ENCODE measurements around the gene PCDHAC1. TPM values are rescaled to one million over a fixed set of nuclear protein-coding genes. Genes with fewer than 3 reads are reported as not detected.
"Not testable (repeated sequence)": the region's sequence is repeated elsewhere in the genome, so short reads cannot be mapped to it uniquely, and the experiment has no call there.

Gene PCDHAC1, protein sequence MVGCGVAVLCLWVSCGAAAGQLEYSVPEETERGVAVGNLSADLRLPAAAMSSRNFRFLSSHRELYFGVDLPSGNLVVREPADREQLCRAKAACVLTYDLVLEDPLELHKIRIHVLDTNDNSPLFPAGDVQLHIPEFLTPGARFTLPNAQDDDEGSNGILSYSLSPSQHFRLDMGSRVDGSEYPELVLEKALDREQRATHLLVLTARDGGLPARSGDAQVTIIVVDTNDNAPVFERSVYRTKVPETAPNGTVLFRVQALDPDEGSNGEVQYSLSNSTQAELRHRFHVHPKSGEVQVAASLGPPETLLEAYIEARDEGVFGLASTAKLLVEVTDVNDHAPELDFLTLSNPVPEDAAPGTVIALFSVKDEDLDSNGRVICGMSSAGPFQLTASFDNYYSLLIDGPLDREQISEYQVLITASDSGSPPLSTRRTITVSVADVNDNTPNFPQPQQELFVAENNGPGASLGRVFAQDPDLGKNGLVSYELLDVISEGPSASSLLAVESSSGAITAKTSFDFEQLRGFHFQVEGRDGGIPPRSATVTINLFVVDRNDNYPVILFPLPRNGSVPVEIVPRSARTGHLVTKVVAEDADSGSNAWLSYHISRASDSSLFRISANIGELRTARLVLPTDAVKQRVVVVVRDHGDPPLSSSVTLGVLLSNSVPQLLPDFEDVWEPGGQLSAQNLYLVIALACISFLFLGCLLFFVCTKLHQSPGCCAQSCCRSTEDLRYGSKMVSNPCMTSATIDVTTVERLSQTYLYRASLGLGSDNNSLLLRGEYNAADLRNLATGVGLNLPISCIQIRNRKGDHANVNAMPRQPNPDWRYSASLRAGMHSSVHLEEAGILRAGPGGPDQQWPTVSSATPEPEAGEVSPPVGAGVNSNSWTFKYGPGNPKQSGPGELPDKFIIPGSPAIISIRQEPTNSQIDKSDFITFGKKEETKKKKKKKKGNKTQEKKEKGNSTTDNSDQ
- polyA plus RNA-seq (ENCODE audit: insufficient read length in 12 of 12) = under 1 TPM in 10 of 12 donors, not detected in 2; 0.07 to 0.51 (median 0.16) TPM
- long read RNA-seq, donor 1, full-length matches to known transcripts = 4 of 4 reads
- long read RNA-seq, donor 1, partial matches to known transcripts = 0 of 4 reads
- long read RNA-seq, donor 1, other reads (novel, unspliced or antisense) = 0 of 4 reads
- long read RNA-seq, donor 2, full-length matches to known transcripts = 1 of 1 reads
- long read RNA-seq, donor 2, partial matches to known transcripts = 0 of 1 reads
- long read RNA-seq, donor 2, other reads (novel, unspliced or antisense) = 0 of 1 reads
- long read RNA-seq, donor 3 = 0 reads
- long read RNA-seq, donor 4 = 0 reads
- long read RNA-seq, donor 5 = 0 reads
- long read RNA-seq, donor 6 = 0 reads
- long read RNA-seq, donor 7 = 0 reads
- long read RNA-seq, donor 8 = 0 reads
- long read RNA-seq, donor 9 = 0 reads
- long read RNA-seq, donor 10 = 0 reads
- long read RNA-seq, donor 11 = 0 reads

DNA sequence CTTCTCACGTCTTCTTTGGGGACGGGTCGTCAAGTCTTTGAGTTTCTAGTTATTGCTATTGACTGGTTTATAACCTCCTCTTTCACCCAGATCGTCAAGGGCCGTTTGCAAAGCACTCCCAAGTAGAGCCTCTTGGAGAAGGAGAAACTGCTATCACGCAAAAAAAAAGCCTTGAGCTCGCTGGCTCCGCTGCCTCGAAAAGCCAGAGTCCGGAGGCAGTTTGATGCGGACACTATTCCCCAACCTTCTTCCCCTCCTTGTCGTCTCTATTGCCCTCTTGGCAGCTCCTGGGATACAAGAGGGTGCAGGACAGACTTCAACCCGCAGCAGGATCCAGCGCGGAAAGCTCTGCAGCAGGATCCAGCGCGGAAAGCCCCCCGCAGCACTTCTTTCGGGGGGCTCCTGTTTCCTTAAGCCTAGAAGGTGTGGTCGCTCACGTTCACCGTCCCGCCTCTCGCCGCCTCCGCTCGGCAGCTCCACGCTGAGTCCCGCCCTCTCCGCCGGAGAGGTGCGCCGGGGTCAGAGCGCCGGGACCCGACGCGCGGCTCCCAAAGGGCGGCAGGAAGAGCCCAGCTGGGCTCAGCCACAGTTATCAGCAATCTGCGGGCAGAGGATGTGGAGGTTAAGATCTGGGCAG lies at the start of gene PCDHAC1:
Gene PCDHAC1, plus strand, starts transcription at position 494 of the 637 bp plus-strand sequence. CDS start 594 bp downstream, outside the sequence.
- no peak for DNase-seq

DNA sequence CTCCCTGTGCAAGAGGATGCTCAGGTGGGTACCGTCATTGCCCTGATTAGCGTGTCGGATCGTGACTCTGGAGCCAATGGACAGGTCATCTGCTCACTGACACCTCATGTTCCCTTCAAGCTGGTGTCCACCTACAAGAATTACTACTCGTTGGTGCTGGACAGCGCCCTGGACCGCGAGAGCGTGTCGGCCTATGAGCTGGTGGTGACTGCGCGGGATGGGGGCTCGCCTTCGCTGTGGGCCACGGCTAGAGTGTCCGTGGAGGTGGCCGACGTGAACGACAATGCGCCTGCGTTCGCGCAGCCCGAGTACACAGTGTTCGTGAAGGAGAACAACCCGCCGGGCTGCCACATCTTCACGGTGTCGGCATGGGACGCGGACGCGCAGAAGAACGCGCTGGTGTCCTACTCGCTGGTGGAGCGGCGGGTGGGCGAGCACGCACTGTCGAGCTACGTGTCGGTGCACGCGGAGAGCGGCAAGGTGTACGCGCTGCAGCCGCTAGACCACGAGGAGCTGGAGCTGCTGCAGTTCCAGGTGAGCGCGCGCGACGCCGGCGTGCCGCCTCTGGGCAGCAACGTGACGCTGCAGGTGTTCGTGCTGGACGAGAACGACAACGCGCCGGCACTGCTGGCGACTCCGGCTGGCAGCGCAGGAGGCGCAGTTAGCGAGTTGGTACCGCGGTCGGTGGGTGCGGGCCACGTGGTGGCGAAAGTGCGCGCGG lies 49.4 kb upstream of the PCDHAC1 start:
- DNase-seq = not testable (repeated sequence)

DNA sequence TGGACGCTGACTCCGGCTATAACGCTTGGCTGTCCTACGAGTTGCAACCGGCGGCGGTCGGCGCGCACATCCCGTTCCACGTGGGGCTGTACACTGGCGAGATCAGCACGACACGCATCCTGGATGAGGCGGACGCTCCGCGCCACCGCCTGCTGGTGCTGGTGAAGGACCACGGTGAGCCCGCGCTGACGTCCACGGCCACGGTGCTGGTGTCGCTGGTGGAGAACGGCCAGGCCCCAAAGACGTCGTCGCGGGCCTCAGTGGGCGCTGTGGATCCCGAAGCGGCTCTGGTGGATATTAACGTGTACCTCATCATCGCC lies 48.9 kb upstream of the PCDHAC1 start:
- DNase-seq = no peak

DNA sequence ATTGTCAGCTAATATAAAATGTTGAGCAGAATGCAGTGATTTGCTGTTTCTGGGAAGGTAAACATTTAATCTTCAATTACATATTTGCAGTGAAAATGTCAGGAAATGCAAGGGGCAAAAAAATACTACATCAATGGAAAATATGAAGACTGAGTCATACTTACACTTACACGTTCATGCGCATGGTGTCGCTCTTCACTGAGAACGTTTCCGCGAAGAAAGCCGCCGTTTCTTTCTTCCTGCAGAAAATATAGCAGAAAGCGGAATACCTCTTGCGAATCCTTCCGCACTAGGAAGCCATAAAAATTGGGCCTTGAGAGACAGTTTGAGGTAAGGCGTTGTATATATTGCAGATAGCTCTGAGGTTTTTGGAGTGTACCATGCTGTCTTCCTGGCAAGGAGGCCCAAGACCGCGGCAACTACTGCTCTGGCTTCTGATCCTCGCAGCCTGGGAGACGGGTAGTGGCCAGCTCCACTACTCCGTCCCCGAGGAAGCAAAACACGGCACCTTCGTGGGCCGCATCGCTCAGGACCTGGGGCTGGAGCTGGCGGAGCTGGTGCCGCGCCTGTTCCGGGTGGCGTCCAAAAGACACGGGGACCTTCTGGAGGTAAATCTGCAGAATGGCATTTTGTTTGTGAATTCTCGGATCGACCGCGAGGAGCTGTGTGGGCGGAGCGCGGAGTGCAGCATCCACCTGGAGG lies 44.1 kb upstream of the PCDHAC1 start, which contains the start of gene PCDHA13:
Gene PCDHA13, plus strand, starts transcription at position 236 of the 702 bp plus-strand sequence. Its CDS starts 145 bp downstream, at position 381.
- DNase-seq = no peak

DNA sequence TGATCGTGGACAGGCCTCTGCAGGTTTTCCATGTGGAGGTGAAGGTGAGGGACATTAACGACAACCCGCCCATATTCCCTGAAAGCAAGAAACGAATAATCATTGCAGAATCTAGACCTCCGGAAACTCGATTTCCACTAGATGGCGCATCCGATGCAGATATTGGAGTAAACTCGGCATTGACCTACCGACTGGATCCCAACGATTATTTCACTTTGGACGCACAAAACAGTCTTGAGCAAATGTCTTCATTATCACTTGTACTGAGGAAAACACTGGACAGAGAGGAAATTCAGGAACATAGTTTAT lies 43.6 kb upstream of the PCDHAC1 start:
- no peak for DNase-seq

DNA sequence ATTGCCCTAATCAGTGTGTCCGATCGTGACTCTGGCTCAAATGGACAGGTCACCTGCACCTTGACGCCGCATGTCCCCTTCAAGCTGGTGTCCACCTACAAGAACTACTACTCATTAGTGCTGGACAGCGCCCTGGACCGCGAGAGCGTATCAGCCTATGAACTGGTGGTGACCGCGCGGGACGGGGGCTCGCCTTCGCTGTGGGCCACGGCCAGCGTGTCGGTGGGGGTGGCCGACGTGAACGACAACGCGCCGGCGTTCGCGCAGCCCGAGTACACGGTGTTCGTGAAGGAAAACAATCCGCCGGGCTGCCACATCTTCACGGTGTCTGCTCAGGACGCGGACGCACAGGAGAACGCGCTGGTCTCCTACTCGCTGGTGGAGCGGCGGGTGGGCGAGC lies 42.7 kb upstream of the PCDHAC1 start:
- DNase-seq = no peak

DNA sequence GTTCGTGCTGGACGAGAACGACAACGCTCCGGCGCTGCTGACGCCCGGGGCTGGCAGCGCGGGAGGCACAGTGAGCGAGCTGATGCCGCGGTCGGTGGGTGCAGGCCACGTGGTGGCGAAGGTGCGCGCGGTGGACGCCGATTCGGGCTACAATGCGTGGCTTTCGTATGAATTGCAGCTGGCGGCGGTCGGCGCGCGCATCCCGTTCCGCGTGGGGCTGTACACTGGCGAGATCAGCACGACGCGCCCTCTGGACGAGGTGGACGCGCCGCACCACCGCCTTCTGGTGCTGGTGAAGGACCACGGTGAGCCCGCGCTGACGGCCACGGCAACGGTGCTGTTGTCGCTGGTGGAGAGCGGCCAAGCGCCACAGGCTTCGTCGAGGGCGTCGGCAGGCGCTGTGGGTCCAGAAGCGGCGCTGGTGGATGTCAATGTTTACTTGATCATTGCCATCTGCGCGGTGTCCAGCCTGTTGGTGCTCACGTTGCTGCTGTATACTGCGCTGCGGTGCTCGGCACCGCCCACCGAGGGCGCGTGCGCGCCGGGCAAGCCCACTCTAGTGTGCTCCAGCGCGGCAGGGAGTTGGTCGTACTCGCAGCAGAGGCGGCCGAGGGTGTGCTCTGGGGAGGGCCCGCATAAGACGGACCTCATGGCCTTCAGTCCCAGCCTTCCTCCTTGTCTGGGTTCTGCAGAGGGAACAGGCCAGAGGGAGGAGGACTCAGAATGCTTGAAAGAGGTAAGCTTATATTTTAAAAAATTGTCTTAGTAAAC lies 42.0 kb upstream of the PCDHAC1 start:
- no peak for DNase-seq

DNA sequence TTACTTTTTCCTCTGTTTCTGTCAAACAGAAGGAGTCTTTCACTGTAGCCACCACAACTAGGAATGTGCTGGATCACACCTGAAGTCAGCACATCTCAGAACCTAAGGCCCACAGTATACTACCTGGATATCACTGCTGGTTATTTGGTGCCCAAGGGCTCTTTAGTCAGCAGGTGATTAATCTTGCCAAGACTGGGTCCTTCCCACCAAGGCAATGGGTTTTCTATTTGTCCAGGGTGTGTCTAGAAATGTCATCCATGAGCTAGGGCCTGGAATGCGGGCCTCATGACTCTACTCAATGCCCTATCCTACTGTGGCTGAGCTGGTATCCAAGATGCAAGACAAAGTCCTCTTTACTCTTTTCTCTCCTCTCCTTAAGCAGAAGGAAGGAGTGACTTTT lies 9.8 kb upstream of the PCDHAC1 start:
- DNase-seq = no peak

DNA sequence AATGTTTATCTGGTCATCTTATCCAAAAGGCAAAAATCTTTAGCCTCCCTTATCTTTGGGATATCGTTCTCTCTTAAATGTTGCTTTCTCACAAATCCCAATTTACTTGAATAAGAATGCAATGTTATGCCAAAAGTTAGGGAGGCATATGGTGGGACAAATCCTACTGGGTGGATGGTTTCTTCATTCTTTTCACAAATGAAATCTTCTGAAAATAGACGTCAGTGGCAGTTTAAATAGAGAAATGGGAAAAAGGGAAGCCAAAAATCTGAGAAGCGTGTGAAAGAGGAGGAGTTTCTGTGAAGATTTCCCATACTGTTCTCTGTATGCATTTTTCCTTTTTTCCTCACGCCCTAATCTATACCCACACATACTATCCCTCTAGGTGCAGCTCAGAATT lies 2.5 kb upstream of the PCDHAC1 start:
- no peak for DNase-seq

DNA sequence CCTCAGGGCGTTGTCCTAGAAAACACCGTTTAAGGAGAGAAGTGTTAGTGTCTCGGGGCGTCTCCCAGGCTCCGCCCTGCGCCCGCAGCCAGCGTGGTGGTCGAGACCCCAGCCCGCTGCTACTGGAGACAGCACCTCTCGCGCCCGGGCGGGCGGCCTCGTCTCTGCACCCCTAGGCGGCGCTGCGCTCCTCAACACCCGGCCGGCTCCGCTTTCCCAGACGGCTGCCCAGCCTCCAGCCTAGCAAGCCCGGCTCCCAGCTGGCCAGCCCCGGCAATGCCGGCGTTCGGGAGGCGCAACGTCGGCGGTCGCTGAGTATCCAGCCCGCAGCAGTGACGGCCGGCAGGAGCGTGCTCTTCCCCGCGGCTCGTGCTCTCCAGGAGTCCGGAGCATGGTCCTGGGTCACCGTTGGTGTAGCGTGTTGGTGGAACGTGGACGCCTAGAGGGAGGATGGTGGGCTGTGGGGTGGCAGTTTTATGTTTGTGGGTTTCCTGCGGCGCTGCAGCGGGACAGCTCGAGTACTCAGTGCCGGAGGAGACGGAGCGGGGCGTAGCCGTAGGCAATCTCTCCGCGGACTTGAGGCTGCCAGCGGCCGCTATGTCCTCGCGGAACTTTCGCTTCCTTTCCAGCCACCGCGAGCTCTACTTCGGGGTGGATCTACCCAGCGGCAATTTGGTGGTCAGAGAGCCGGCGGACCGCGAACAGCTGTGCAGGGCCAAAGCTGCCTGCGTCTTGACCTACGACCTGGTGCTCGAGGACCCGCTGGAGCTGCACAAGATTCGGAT lies 536 bp downstream of the PCDHAC1 start:
- peak; percentile 54 for DNase-seq

DNA sequence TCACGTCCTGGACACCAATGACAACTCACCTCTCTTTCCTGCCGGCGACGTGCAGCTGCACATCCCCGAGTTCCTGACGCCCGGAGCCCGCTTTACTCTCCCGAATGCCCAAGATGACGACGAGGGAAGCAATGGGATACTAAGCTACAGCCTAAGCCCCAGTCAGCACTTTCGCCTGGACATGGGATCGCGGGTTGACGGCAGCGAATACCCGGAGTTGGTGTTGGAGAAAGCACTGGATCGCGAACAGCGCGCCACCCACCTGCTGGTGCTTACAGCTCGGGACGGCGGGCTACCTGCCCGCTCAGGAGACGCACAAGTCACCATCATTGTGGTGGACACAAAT lies 1.1 kb downstream of the PCDHAC1 start:
- DNase-seq = no peak

DNA sequence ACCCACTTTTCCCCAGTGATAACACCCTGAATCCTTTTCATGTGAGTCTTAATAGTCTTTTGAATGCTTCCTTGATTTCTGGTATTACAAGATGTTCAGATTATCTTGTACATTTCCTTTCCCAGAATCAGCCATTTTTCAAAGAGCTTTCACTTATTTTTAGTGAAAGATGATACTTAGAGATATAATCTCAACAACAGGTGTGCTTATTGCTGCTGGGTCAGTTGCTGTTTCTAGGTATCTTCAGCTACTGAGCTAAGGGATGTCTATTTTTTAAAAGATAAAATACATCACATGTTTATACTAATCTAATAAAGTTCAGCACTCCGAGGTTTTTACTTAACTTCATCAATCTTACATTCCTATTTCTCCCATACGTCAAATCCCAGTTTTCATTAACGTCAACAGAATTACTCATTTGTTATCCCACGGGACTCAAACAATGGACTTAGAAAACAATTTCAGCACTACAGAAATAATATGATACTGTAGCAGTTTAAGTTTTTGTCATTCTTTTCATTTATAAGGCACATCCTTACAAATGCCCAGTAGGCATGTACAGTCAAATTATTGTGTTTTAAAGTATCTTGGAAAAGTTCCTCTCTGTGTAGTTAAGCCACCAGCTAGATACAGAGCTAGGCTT lies 9.0 kb downstream of the PCDHAC1 start:
- DNase-seq = no peak

DNA sequence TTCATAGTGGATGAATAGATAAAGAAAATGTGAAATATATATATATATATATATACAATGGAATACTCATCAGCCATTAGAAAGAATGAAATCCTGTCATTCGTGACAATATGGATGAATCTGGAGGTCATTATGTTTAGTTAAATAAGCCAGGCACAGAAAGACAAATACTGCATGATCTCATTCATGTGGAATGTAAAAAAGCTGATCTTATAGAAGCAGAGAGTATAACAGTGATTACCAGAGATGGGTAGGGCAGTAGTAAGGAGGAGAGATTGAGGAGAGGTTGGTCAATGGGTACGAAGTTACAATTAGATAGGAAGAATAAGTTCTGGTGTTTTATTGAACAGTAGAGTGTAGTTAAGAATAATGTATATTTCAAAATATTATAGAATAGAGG lies 20.5 kb downstream of the PCDHAC1 start:
- DNase-seq = no peak

DNA sequence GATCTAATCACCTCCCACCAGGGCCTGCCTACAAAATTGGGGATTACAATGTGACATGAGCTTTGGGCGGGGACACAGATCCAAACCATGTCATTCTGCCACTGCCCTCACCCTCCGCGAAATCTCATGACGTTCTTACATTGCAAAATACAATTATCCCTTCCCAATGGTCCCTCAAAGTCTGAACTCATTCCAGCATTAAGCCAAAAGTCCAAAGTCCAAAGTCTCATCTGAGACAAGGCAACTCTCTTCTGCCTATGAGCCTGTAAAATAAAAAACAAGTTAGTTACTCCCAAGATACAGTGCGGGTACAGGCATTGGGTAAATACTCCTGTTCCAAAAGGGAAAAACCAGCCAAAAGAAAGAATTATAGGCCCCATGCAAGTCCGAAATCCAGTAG lies 25.5 kb downstream of the PCDHAC1 start:
- DNase-seq = no peak

DNA sequence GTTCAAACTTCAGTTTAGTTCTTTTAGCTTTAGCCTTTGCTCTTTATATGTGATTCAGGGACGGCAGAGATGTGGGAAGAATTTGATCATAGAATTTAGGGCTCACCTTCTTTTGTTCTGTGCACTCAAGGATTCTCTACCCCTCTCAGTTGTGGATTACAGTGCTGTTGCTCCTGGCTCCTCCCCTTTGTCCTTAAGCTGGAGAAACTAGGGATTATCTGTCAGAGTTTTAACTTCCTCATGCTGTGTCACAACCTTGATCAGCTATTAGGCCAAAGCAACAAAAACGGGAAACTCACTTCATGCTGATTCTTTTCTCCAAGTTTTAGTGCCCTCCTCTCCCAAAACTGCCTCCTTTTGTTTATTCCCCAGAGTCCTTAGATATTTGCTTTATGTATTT lies 27.1 kb downstream of the PCDHAC1 start:
- no peak for DNase-seq

DNA sequence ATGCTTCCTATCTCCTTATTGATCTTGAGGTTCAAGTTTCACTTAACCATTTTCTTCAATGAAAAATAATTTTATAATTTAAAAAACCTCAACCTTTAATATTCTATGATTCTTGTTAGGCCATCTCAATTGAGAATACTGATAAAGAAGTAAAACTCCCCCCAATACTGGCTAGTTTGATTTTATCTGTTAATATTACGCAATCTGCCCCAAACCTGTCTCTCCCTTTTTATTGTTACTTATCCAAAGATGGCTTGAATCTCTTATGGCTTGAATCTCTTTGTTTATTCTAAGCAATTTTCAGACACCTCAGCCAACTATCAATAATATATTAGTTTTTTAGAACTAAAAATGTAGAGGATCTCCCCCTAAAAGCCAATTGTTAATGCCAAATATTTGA lies 36.1 kb downstream of the PCDHAC1 start:
- DNase-seq = no peak

DNA sequence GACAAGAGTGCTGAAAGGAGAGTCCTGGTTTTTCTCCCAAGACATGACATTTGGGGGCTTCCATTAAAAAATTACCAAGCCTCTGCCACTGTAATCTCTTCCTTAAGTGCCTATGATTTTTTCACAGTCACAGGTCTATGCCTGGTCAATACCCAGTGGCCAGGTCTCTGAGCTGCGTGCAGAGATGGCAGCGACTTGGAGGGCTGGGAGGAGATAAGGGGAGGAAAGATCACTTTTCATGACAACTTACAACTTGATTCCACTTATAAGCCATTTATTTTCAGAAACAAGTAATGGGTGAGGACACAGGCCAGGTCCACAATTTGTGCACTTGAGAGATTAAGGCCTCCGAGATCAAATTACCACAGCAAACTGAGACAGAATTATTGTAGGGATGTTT lies 38.3 kb downstream of the PCDHAC1 start:
- no peak for DNase-seq

DNA sequence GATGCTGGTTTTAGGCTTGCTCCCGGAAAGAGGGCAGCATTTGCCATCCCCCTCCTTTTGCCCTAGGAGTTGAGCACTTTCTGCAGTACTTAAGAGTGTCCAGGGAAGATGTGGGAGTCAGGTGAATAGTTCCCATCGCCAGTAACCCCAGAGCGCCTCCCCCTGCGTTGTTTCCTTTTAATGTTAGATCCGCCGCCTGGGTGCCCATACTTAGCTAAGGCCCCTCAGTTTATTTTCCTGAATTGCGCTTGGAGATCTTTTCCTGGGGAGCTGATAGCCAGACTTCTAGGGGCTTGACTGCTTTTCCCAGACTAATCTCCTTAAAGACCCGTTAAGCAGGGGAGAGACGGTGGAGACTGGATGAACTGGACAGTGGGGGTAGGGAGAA lies 39.8 kb downstream of the PCDHAC1 start:
- no peak for DNase-seq
